Prostate gland (tissue), 2 donors: ENCODE measurements around the gene UCK2. TPM values are rescaled to one million over a fixed set of nuclear protein-coding genes. Genes with fewer than 3 reads are reported as not detected.

Experiments
- DNase-seq: peaks from one replicate; pipeline ENCODE4 v3.0.0-alpha.2; 2019; ENCODE audit warnings: low spot score
- H3K27ac ChIP-seq, 2 donors: fragments of 200-600 bp; sonication (generic); 2 replicates each; pipeline ENCODE4 v1.5.1; 2017 to 2019
- H3K27me3 ChIP-seq: fragments of 200-600 bp; sonication (generic); replicated peaks from 2 replicates; pipeline ENCODE4 v1.5.1; 2019; ENCODE audit not compliant: insufficient read depth
- H3K36me3 ChIP-seq, 2 donors: fragments of 200-600 bp; sonication (generic); 1 replicate in 1 of 2; 2 replicates in 1 of 2; pipeline versions ENCODE4 v1.5.1 to v1.8.1; 2017 to 2019
- H3K4me1 ChIP-seq: fragments of 200-600 bp; sonication (generic); replicated peaks from 2 replicates; pipeline ENCODE4 v1.5.1; 2019
- H3K4me3 ChIP-seq, 2 donors: fragments of 200-600 bp; sonication (generic); 2 replicates each; pipeline ENCODE4 v1.5.1; 2017 to 2019
- H3K9me3 ChIP-seq: fragments of 200-600 bp; sonication (generic); 2 replicates; pipeline ENCODE4 v1.5.1; 2017
- POLR2A ChIP-seq: fragments of 450-650 bp; IDR thresholded peaks from one replicate; pipeline ENCODE4 v1.6.1; 2016; ENCODE audit warnings: antibody characterized with exemption, mild to moderate bottlenecking
- POLR2AphosphoS5 ChIP-seq: sonication (generic); formaldehyde crosslinking; IDR thresholded peaks from one replicate; pipeline ENCODE4 v1.6.1; 2017; ENCODE audit warnings: antibody characterized with exemption
- WGBS: methylation state at CpG from one replicate; pipeline ENCODE4 v1.1.5; 2018; 5-methylcytosine and 5-hydroxymethylcytosine counted together
- intact Hi-C: fragments of 100-400 bp; cut with DNase I; formaldehyde crosslinking; loops from one replicate; pipeline ENCODE4 v1.14.2; 2022
- total RNA-seq, 2 donors: library from RNA; depleted of rRNA; stranded (reverse); fragments of >200 nt; gene quantifications; one replicate each; pipeline ENCODE4 v1.1.0, GENCODE V29; 2016
- TF ChIP-seq, protein P1 (sequence below), 4 experiments: fragments of 200-600 bp in 2 of 4; fragments of 450-650 bp in 2 of 4; sonication (generic) in 2 of 4; IDR thresholded peaks; 1 replicate in 3 of 4; 2 replicates in 1 of 4; pipeline ENCODE4 v1.5.1; 2016 to 2019; ENCODE audit warnings: antibody characterized with exemption in 4 of 4, mild to moderate bottlenecking in 2 of 4, moderate library complexity in 2 of 4

The UCK2 gene
- total RNA-seq, 2 donors from 2014 or later, result 23.8 to 25.9 TPM

DNA sequence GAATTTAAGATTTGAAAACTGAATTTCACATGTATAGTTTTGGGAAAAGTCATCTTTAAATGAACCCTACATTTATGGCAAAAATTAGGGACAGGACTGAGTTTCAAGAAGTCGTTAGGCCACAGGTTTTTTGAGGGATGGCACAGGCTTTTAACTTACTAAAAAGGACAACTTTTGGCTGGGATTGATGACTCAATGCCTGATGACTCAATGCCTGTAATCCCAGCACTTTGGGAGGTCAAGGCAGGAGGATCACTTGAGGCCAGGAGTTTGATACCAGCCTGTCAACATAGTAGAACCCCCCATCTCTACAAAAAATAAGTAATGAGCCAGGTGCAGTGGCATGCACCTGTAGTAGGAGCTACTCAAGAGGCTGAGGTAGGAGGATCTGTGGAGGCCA lies 15.9 kb downstream of the UCK2 start:
- H3K4me3 ChIP-seq, result no peak overlapping the region
- DNase-seq, result no peak
- 78% methylated on average over 1 of the region's 1 CpG for WGBS
- no peaks in the 10 kb centered on the region for H3K9me3 ChIP-seq
- TF ChIP-seq POLR2AphosphoS5 (no peak), POLR2A (no peak)
- TF ChIP-seq, protein P1, sequence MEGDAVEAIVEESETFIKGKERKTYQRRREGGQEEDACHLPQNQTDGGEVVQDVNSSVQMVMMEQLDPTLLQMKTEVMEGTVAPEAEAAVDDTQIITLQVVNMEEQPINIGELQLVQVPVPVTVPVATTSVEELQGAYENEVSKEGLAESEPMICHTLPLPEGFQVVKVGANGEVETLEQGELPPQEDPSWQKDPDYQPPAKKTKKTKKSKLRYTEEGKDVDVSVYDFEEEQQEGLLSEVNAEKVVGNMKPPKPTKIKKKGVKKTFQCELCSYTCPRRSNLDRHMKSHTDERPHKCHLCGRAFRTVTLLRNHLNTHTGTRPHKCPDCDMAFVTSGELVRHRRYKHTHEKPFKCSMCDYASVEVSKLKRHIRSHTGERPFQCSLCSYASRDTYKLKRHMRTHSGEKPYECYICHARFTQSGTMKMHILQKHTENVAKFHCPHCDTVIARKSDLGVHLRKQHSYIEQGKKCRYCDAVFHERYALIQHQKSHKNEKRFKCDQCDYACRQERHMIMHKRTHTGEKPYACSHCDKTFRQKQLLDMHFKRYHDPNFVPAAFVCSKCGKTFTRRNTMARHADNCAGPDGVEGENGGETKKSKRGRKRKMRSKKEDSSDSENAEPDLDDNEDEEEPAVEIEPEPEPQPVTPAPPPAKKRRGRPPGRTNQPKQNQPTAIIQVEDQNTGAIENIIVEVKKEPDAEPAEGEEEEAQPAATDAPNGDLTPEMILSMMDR (IDR thresholded peaks at IDR 0.05), result no peak
- H3K27ac ChIP-seq, result no peak overlapping the region
- no peaks in the 10 kb centered on the region for H3K36me3 ChIP-seq
- intact Hi-C loops, result no loop called here
- H3K4me1 ChIP-seq, result no peaks in the 10 kb centered on the region
- H3K27me3 ChIP-seq, result no peaks in the 10 kb centered on the region

DNA sequence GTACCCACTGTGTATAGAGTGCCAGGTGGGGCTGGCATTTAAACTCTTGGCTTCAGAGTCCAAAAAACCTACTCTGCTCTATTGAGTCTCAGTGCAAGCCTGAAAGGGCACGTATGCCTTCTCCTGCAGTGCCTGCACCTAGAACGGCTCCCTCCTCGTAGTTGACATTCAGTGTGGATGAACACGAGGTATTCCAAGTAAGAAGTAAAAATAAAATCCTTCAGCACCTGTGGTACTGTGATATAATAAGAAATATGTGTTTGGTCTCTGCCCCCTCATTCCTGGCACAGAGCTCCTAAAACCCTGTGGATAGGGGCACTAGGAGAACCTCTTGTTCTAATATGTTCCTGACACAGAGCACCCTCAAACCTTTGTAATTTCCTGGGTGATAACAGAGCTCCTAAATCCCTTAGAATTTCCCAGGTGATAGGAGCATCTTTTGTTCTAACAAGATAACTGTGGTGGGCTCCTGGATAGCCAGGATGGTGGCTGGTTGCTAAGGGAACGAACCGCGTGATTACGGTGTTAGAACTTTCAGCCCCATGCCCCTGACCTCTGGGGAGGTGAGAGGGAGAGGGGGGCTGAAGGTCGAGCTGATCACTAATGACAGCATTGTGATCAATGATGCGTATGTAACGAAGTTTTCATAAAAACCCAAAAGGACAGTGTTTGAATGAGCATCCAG lies 16.8 kb downstream of the UCK2 start:
- H3K4me1 ChIP-seq, result no peaks in the 10 kb centered on the region
- 77% methylated on average over 11 of the region's 11 CpGs for WGBS
- no peaks in the 10 kb centered on the region for H3K9me3 ChIP-seq
- H3K27me3 ChIP-seq, result no peaks in the 10 kb centered on the region
- H3K27ac ChIP-seq, result no peak overlapping the region
- no peaks in the 10 kb centered on the region for H3K36me3 ChIP-seq
- TF ChIP-seq POLR2AphosphoS5, result no peak
- TF ChIP-seq POLR2A, result no peak
- TF ChIP-seq, protein P1 (IDR thresholded peaks at IDR 0.05), result no peak
- intact Hi-C loops, result no loop called here
- DNase-seq, result no peak
- no peak overlapping the region for H3K4me3 ChIP-seq

GRCh38 chr1:165844933-165845332 lies 17.5 kb downstream of the UCK2 start:
- Histone ChIP-seq H3K36me3 (no peaks in the 10 kb centered on the region), H3K4me3 (no peak overlapping the region), H3K27ac (no peak overlapping the region), H3K9me3 (no peaks in the 10 kb centered on the region), H3K4me1 (no peaks in the 10 kb centered on the region), H3K27me3 (no peaks in the 10 kb centered on the region)
- intact Hi-C loops, result no loop called here
- no peak for TF ChIP-seq POLR2AphosphoS5
- TF ChIP-seq, protein P1 (IDR thresholded peaks at IDR 0.05), result no peak
- TF ChIP-seq POLR2A, result no peak
- no peak for DNase-seq
- 74% methylated on average over 6 of the region's 6 CpGs for WGBS

DNA sequence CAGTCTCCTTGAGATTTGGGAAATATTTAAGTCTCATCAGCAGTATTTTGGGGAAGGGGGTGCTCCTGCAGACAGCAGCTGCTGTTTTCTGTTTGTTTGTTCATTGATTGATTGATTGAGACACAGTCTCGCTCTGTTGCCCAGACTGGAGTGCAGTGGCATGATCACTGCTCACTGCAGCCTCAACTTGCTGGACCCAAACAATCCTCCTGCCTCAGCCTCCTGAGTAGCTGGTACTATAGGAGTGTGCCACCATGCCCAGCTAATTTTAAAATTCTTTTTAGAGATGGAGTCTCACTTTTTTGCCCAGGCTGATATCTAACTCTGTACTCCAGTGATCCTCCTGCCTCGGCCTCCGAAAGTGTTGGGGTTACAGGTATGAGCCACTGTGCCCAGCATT lies 18.2 kb downstream of the UCK2 start:
- intact Hi-C loops, result no loop called here
- TF ChIP-seq, protein P1 (IDR thresholded peaks at IDR 0.05), result no peak
- no peak for TF ChIP-seq POLR2A
- TF ChIP-seq POLR2AphosphoS5, result no peak
- no peak for DNase-seq
- H3K27me3 ChIP-seq, result no peaks in the 10 kb centered on the region
- WGBS, result 99% methylated on average over 3 of the region's 3 CpGs
- H3K27ac ChIP-seq, result no peak overlapping the region
- H3K4me1 ChIP-seq, result no peaks in the 10 kb centered on the region
- H3K9me3 ChIP-seq, result no peaks in the 10 kb centered on the region
- H3K4me3 ChIP-seq, result no peak overlapping the region
- H3K36me3 ChIP-seq, result no peaks in the 10 kb centered on the region
